ENCODE data around the gene GATAD1.
"Not testable (repeated sequence)": the region's sequence is repeated elsewhere in the genome, so short reads cannot be mapped to it uniquely, and the experiment has no call there.

The GATAD1 gene

GRCh38 chr7:92483624-92484023 is 36.3 kb downstream of the GATAD1 start:
- not testable (repeated sequence) for DNase-seq (ENCODE audit: low read depth)

- not testable (repeated sequence) for DNase-seq (ENCODE audit: low read depth)
These were observed 36.9 kb downstream of the GATAD1 start for GRCh38 chr7:92484226-92484625.

GRCh38 chr7:92485267-92485892 is 38.1 kb downstream of the GATAD1 start:
- DNase-seq (ENCODE audit: low read depth) = no peak

- DNase-seq (ENCODE audit: low read depth) = no peak
These were observed 38.7 kb downstream of the GATAD1 start for GRCh38 chr7:92485974-92486373.

- DNase-seq (ENCODE audit: low read depth) = no peak
These were observed 40.5 kb downstream of the GATAD1 start for GRCh38 chr7:92487804-92488203.

GRCh38 chr7:92489634-92490033 is 42.4 kb downstream of the GATAD1 start:
- DNase-seq (ENCODE audit: low read depth) = no peak

GRCh38 chr7:92496876-92497275 is 49.6 kb downstream of the GATAD1 start:
- no peak for DNase-seq (ENCODE audit: low read depth)

GRCh38 chr7:92498557-92498956 is 51.3 kb downstream of the GATAD1 start:
- no peak for DNase-seq (ENCODE audit: low read depth)

- no peak for DNase-seq (ENCODE audit: low read depth)
These were observed 56.5 kb downstream of the GATAD1 start for GRCh38 chr7:92503767-92504166.

- DNase-seq (ENCODE audit: low read depth) = no peak
These were observed 57.3 kb downstream of the GATAD1 start for GRCh38 chr7:92504563-92504962.

GRCh38 chr7:92506363-92506762 is 59.1 kb downstream of the GATAD1 start:
- DNase-seq (ENCODE audit: low read depth) = no peak

- DNase-seq (ENCODE audit: low read depth) = no peak
These were observed 61.7 kb downstream of the GATAD1 start for GRCh38 chr7:92508946-92509345.
